Measurements from ENCODE around the gene SLC35F3. TPM values are rescaled to one million over a fixed set of nuclear protein-coding genes. Genes with fewer than 3 reads are reported as not detected.
A peak's percentile ranks its signal among the peaks of the same experiment; 100 is the strongest.

Gene SLC35F3
- total RNA-seq, 1 experiment from 2014 or later, result 19.1 TPM

GRCh38 chr1:233945573-233945972 is 41.1 kb downstream of the SLC35F3 start:
- CTCF ChIA-PET, result no interaction called here
- ATAC-seq, result peak; percentile 85

GRCh38 chr1:233945979-233946378 is 41.5 kb downstream of the SLC35F3 start:
- ATAC-seq (no peak), DNase-seq (ENCODE audit: low read depth, low spot score) (no peak)
- Histone ChIP-seq H3K27me3 (ENCODE audit: control insufficient read depth, insufficient read depth, low read length) (no peaks in the 10 kb centered on the region), H3K4me1 (ENCODE audit: control insufficient read depth, insufficient read depth, low read length) (peaks cover 14% of the 10 kb centered on the region), H3K27ac (ENCODE audit: low read length) (peak overlapping the region; percentile 45; the same call in 1 of the 2 replicates), H3K9me3 (ENCODE audit: control insufficient read depth, insufficient read depth, low read depth, low read length) (no peaks in the 10 kb centered on the region), H3K4me3 (ENCODE audit: low read depth in 2 of 2, low read length in 2 of 2) (no peak overlapping the region), H3K36me3 (ENCODE audit: control insufficient read depth, insufficient read depth, low read length) (no peaks in the 10 kb centered on the region)
- ChIA-PET CTCF (no interaction called here), POLR2A (no interaction called here)
- intact Hi-C loops (cut with micrococcal nuclease; ENCODE audit: unreplicated experiment), result no loop called here
- TF ChIP-seq, protein P1, sequence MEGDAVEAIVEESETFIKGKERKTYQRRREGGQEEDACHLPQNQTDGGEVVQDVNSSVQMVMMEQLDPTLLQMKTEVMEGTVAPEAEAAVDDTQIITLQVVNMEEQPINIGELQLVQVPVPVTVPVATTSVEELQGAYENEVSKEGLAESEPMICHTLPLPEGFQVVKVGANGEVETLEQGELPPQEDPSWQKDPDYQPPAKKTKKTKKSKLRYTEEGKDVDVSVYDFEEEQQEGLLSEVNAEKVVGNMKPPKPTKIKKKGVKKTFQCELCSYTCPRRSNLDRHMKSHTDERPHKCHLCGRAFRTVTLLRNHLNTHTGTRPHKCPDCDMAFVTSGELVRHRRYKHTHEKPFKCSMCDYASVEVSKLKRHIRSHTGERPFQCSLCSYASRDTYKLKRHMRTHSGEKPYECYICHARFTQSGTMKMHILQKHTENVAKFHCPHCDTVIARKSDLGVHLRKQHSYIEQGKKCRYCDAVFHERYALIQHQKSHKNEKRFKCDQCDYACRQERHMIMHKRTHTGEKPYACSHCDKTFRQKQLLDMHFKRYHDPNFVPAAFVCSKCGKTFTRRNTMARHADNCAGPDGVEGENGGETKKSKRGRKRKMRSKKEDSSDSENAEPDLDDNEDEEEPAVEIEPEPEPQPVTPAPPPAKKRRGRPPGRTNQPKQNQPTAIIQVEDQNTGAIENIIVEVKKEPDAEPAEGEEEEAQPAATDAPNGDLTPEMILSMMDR (IDR thresholded peaks at IDR 0.05), result no peak
- no peak for TF ChIP-seq SIN3A (IDR thresholded peaks at IDR 0.05; ENCODE audit: borderline replicate concordance, insufficient read depth, low read depth, low read length)
- TF ChIP-seq TCF7L2 (IDR thresholded peaks at IDR 0.05; ENCODE audit: low read depth, low read length), result no peak
- no peak for TF ChIP-seq POLR2AphosphoS5 (IDR thresholded peaks at IDR 0.05; ENCODE audit: low read depth, low read length)
- TF ChIP-seq, protein P2, sequence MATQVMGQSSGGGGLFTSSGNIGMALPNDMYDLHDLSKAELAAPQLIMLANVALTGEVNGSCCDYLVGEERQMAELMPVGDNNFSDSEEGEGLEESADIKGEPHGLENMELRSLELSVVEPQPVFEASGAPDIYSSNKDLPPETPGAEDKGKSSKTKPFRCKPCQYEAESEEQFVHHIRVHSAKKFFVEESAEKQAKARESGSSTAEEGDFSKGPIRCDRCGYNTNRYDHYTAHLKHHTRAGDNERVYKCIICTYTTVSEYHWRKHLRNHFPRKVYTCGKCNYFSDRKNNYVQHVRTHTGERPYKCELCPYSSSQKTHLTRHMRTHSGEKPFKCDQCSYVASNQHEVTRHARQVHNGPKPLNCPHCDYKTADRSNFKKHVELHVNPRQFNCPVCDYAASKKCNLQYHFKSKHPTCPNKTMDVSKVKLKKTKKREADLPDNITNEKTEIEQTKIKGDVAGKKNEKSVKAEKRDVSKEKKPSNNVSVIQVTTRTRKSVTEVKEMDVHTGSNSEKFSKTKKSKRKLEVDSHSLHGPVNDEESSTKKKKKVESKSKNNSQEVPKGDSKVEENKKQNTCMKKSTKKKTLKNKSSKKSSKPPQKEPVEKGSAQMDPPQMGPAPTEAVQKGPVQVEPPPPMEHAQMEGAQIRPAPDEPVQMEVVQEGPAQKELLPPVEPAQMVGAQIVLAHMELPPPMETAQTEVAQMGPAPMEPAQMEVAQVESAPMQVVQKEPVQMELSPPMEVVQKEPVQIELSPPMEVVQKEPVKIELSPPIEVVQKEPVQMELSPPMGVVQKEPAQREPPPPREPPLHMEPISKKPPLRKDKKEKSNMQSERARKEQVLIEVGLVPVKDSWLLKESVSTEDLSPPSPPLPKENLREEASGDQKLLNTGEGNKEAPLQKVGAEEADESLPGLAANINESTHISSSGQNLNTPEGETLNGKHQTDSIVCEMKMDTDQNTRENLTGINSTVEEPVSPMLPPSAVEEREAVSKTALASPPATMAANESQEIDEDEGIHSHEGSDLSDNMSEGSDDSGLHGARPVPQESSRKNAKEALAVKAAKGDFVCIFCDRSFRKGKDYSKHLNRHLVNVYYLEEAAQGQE (IDR thresholded peaks at IDR 0.05; ENCODE audit: insufficient read depth in 1 of 2, low read depth in 2 of 2, low read length in 1 of 2), result no peak
- in situ Hi-C loops (cut with HindIII; ENCODE audit: low pct_unique_long_range_greater_than_20kb, low sequenced_read_pairs), result no loop called here
- no TSS peak for BruUV-seq (replicated peaks)

More at GRCh38 chr1:233945573-233945972, 41.1 kb downstream of the SLC35F3 start:
- no peaks in the 10 kb centered on the region for H3K9me3 ChIP-seq (ENCODE audit: control insufficient read depth, insufficient read depth, low read depth, low read length)
- H3K27ac ChIP-seq (ENCODE audit: low read length), result peak overlapping the region; percentile 45; the same call in 1 of the 2 replicates
- H3K4me1 ChIP-seq (ENCODE audit: control insufficient read depth, insufficient read depth, low read length), result peaks cover 14% of the 10 kb centered on the region
- no TSS peak for BruUV-seq (replicated peaks)
- no peaks in the 10 kb centered on the region for H3K36me3 ChIP-seq (ENCODE audit: control insufficient read depth, insufficient read depth, low read length)
- TF ChIP-seq POLR2AphosphoS5 (IDR thresholded peaks at IDR 0.05; ENCODE audit: low read depth, low read length) (no peak), SIN3A (IDR thresholded peaks at IDR 0.05; ENCODE audit: borderline replicate concordance, insufficient read depth, low read depth, low read length) (no peak), TCF7L2 (IDR thresholded peaks at IDR 0.05; ENCODE audit: low read depth, low read length) (no peak)
- TF ChIP-seq, protein P2 (IDR thresholded peaks at IDR 0.05; ENCODE audit: insufficient read depth in 1 of 2, low read depth in 2 of 2, low read length in 1 of 2), result no peak
- TF ChIP-seq, protein P1 (IDR thresholded peaks at IDR 0.05), result no peak
- DNase-seq (ENCODE audit: low read depth, low spot score), result peak; percentile 63
- no peaks in the 10 kb centered on the region for H3K27me3 ChIP-seq (ENCODE audit: control insufficient read depth, insufficient read depth, low read length)
- intact Hi-C loops (cut with micrococcal nuclease; ENCODE audit: unreplicated experiment) (no loop called here), in situ Hi-C loops (cut with HindIII; ENCODE audit: low pct_unique_long_range_greater_than_20kb, low sequenced_read_pairs) (no loop called here)
- POLR2A ChIA-PET, result no interaction called here
- H3K4me3 ChIP-seq (ENCODE audit: low read depth in 2 of 2, low read length in 2 of 2), result no peak overlapping the region
